ENCODE results near the gene NEB.

The NEB gene, protein sequence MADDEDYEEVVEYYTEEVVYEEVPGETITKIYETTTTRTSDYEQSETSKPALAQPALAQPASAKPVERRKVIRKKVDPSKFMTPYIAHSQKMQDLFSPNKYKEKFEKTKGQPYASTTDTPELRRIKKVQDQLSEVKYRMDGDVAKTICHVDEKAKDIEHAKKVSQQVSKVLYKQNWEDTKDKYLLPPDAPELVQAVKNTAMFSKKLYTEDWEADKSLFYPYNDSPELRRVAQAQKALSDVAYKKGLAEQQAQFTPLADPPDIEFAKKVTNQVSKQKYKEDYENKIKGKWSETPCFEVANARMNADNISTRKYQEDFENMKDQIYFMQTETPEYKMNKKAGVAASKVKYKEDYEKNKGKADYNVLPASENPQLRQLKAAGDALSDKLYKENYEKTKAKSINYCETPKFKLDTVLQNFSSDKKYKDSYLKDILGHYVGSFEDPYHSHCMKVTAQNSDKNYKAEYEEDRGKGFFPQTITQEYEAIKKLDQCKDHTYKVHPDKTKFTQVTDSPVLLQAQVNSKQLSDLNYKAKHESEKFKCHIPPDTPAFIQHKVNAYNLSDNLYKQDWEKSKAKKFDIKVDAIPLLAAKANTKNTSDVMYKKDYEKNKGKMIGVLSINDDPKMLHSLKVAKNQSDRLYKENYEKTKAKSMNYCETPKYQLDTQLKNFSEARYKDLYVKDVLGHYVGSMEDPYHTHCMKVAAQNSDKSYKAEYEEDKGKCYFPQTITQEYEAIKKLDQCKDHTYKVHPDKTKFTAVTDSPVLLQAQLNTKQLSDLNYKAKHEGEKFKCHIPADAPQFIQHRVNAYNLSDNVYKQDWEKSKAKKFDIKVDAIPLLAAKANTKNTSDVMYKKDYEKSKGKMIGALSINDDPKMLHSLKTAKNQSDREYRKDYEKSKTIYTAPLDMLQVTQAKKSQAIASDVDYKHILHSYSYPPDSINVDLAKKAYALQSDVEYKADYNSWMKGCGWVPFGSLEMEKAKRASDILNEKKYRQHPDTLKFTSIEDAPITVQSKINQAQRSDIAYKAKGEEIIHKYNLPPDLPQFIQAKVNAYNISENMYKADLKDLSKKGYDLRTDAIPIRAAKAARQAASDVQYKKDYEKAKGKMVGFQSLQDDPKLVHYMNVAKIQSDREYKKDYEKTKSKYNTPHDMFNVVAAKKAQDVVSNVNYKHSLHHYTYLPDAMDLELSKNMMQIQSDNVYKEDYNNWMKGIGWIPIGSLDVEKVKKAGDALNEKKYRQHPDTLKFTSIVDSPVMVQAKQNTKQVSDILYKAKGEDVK (N-terminal part only)

DNA sequence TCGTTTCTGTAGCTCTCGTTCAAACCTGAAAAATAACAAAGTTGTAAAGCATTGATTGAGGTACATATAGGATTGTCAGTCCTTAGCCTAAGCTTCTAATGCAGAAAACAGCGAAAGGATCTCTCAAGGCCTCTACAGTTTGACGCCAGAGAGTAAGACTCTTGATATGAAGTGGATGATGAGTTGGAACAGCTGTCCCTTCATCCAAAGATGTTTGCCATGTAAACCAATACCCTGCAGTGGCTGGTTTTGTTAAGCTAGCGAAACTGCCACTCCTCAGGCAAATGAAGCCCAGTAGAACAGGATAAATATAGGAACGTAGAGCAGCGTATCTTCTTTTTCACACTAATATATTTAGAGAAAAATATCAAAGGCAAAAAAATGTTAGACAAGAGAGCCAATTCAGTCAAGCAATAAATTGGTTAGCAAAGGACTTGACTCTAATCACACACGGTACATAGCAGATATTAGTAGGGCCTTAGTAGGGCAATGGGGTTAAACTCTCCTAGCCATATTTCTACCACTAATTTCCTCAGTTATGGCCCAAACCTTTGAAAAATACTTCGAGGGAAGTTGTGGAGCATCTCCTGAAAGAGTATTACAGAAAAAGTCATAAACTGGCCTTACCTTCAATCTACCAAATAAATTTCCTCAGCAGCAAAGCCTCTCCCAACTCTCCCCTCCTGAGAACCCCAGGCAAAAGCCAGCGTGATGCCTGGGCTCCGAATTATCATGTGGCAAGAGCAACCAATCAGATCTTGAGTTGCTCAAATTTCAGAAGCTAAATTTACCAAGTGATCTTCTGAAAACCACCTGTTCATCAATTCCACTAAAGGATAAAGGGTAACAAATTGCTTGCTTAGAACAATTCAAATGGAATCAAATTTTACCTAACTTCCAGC, at the start of gene NEB:
Gene NEB (minus strand): TSS at position 706 of the 902 bp plus-strand sequence. CDS start 1,320 bp downstream, outside the sequence.
- no peak for DNase-seq (ENCODE audit: low read depth in 2 of 3, low spot score in 2 of 3)

DNA sequence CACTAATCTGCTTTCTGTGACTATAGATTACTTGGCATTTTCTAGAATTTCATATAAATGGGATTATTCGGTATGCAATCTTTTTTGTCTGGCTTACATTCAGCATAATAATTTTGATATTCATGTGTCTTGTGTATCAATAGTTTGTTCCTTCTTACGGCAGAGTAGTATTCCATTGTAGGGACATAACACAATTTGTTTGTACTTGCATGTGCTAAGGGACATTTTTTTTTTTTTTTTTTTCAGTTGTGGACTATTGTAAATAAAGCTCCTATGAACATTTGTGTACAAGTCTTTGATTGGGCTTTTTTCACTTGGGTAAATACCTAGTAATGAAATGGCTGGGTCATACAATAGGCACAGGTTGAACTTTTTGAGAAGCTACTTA, 48.9 kb upstream of the NEB start:
- DNase-seq (ENCODE audit: low read depth in 2 of 3, low spot score in 2 of 3): no peak

DNA sequence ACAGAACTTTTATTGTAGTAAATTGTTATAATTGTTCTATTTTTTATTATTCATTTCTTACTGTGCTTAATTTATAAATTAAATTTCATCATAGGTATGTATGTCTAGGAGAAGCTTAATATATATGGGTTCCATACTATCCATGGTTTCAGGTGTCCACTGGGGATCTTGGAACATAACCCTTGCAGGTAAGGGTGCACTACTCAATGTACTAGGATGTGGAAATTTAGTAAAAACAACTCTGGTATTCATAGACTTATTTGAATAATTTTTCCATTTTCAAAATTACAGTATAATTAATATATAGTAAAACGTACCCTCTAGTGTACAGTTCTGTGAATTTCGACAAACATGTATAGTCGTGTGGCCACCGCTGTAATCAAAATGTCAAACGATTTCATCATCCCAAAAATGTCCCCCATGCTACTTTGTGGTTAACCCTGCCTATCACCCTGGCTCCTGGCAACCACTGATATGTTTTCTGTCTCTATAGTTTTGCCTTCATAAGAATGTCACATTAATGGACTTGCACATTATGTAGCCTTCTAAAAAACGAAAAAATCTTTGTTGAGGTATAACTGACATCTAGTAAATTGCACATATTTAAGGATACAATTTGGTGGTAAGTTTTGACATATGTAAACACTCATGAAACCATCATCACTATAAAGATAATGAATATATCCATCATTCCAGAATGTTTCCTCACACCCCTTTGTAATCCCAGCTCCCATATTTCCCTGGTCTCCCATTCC, 48.3 kb upstream of the NEB start:
- DNase-seq (ENCODE audit: low read depth in 2 of 3, low spot score in 2 of 3): no peak

DNA sequence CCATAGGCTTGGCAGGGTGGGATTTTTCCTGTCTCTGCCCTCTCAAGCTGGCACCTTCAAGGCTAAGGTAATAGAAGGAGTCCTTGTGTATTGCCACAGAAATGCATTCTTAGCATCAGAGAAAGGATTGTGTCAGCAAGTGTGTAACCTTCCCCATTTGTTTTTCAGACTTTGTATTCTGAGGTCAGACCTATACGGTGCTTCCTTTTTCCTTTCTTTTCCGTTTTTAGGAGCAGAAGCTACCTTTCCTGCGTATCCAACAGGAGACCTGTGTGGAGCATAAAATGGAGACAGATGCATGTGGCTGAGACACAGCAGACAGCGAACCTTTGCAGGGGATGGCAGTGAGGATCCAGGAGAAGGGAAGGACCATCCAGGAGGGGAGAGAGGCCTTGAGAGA, 47.4 kb upstream of the NEB start:
- no peak for DNase-seq (ENCODE audit: low read depth in 2 of 3, low spot score in 2 of 3)

DNA sequence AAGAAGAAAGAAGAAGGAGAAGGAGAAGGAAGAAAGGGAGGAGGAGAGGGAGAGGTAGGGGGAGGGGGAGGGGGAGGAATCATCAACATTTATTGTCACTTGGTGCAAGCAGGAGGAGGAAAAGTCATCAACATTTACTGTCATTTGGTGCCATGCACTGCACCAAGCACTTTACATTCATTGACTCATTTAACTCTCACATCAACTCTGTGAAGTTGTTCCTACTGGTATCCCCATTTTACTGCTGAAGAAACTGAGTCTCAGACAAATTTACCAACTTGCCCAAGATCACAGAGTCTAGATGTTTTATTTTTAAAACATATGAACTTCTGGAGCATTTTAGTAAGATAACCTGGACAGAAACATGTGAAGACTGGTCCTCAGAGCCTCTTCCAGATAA, 46.7 kb upstream of the NEB start:
- no peak for DNase-seq (ENCODE audit: low read depth in 2 of 3, low spot score in 2 of 3)

DNA sequence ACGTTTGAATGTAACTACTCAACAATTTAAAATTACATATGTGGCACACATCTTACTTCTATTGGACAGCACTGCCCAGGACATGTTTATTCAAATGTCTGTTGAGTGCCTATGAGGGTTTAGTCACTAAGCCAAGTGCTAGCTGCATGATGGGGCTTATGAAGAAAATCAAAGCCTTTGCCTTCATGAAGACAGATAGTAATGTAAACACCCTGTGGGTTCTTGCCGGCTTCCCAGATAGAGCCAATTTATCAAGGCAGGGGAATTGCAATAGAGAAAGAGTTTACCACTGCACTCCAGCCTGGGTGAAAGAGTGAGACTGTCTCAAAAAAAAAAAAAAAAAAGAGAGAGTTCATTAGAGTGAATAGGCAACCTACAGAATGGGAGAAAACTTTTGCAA, 43.7 kb upstream of the NEB start:
- DNase-seq (ENCODE audit: low read depth in 2 of 3, low spot score in 2 of 3): no peak

DNA sequence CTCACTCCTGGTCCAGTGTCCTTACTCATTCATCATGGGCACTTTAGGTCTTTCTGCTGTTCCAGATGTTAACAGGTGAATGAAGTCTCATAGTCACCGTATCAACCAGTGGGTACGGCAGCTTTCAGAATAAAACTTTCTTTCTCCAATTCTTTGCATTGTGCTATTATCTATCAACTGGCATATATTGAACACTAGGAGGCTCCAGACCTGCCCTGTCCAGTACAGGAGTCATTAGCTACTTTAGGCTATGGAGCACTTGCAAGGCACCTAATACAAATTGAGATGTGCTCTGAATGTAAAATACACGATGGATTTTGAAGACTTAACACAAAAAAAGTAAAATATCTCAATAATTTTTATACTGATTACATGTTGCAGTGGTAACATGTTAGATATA, 43.2 kb upstream of the NEB start:
- no peak for DNase-seq (ENCODE audit: low read depth in 2 of 3, low spot score in 2 of 3)

DNA sequence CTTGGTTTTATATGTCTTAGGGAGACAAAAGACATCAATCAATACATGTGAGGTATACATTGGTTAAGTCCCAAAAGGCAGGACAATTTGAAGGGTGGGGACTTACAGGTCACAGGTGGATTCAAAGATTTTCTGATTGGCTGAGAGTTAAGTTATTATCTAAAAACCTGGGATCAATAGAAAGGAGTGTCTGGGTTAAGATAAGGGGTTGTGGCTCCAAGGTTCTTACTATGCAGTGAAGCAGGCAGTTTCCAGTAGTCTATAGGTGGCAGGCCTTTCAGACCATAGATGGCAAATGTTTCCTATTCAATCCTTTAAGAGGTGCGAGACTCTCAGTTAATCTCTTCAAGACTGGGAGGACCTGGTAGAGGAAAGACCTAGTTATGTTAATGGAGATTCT, 42.1 kb upstream of the NEB start:
- no peak for DNase-seq (ENCODE audit: low read depth in 2 of 3, low spot score in 2 of 3)

DNA sequence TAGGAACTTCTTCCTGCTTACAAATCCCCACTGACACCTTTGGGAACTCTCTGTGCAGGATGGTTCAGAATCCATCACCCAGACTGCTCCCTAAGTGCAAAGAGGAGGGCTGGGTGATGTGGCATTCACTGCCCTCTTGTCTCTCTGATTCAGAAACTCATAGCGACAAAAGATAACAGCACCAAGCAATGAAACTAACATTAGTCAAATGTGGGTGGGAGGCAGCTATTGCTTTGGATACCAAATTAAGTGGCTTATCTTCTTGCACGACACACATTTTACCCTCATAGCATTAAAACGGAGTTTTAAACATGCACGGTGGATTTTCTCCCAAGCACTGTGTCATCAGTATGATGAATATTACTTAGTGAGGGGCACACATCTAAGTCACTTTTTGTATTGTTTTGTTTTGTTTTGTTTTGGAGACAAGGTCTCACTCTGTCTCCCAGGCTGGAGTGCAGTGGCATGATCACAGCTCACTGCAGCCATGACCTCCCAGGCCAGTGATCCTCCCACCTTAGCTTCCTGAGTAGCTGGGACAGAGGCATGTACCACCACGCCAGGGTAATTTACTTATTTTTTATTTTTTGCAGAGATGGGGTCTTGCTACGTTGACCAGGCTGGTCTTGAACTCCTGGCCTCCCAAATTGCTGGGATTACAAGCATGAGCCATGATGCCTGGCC, 40.9 kb upstream of the NEB start:
- no peak for DNase-seq (ENCODE audit: low read depth in 2 of 3, low spot score in 2 of 3)

DNA sequence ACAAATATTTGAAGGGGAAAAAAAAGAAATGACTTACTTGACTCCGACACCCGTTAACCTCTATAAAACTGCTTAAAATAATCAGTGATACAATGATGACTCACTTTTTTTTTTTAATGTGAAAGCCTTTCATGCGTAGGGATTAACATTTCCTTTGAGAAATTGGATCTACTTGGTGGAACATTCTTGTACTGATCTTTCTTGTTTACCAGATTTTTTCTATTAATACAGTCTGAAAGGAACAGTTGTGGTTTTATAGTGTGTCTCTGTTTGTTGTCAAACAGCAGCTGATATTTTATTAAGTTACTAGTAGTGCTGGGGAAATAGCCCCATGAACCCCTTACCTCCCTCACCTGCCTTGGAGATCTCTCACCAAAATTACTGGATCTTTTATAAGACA, 40.2 kb upstream of the NEB start:
- no peak for DNase-seq (ENCODE audit: low read depth in 2 of 3, low spot score in 2 of 3)

DNA sequence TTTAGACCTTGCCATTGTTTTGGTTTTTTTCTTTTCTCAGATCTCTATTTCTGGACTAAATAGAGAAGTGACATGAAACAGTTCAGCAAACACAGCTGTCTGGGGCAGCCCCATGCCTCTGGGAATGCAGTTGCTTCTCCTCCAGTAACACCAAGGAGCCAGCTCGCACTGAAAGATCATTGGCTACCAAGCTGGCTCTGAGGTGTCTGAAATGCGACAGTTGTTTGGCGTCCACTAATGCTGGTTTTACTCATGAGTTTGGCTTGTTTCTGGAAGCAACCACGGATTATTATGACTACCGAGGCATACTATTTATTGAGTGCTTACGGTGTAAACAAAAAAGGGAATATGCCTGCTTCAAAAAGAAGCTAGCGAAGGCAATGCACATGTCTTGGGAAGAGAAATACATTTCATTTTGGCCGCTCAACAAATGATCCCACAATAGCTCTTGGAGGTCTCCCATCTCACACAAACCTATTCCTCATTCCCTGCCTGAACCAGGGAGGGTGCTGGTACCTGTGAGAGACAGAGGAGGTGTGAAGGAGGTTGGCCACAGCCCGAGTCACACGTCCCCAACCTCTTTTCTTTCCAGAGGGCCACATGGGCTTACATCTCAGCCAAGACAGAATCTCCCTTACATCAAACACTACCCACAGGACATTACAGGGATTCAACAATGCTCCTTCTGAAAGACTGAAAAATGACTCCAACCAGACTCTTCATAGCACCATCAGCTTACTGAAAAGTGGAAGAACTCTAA, 37.5 kb upstream of the NEB start:
- no peak for DNase-seq (ENCODE audit: low read depth in 2 of 3, low spot score in 2 of 3)

DNA sequence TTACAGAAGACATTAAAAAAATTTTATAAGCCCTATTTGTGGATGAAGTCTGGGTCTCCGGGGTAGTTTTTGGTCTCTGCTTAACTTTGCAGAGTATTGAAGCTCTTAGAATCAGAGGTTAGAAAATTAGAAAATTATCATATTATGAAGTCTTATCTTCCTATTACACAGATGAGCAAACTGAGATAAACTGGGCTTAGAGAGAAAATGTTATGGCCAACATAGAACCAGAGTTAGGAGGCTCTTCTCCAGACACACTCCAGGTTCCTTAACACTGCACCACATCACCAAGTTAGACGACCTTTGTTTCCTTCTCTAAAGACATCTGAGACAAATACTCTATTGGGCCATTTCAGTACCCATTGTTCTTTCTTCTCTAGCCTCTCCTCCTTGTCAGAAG, 36.7 kb upstream of the NEB start:
- no peak for DNase-seq (ENCODE audit: low read depth in 2 of 3, low spot score in 2 of 3)

DNA sequence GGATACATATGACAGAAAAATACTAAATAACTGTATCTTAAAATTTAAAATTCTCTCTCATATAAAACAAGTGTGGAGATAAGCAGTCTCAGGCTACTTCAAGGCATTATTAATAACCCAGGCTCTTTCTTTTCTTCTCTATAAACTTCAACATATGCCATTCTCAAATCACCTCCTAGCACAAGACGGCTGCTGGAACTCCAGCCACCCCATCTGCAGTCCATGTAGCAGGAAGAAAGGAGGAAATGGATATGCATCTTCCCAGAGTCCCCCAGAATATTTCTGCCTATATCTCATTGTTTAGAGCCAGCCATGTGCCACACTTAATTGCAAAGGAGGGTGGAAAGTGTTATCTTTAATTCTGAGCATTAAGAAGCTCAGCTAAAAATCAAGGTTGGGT, 35.3 kb upstream of the NEB start:
- no peak for DNase-seq (ENCODE audit: low read depth in 2 of 3, low spot score in 2 of 3)

DNA sequence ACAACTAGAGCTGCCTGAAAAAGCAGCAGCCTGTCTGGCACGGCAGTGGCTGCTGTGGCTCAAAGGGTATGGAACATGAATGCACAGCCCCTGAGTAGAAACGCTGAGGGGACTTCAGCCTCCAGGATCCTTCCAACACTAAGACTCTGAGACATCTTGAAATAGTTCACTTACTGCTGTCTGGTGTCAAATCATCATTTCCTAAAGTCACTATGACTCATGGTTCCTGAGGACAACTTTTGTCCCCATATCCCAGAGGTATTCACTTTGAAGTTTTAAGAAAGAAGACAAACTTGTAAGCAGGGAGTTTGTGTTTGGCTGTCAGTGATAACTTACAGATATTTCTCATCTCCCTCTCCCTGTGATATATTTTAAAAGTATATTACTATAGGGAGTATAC, 33.3 kb upstream of the NEB start:
- no peak for DNase-seq (ENCODE audit: low read depth in 2 of 3, low spot score in 2 of 3)

DNA sequence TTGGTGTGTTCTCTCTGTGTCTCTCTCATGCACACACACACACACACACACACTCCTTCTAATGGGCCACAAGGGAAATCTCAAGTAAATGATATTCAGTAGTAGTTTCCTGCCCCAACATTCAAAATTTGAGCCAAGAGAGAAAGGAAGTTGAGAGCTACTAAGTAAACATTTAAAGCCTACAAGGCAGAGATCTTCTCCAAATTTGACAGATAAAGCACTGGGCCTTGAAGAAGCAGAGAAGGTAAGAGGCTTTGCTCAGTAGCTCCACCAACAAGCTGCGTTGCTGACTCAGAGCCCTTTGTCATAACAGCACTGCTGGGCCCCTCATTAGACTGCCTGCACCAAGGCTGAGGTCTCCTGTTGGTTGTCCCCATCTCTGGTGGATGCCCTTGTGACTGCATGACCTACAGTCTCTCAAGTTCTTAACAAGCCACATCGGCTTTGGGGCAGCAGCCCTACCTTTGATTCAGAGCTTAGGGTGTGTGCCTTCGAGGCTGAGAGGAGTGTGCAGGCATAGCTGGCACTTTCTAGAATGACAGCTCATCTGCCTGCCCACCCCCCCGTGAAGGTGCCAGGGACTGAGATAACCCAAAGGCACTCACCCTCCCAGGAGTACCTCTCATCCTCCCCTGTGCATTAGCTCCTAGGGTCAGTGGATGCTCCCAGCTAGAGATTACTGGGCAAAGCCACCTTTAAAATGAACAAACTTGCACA, 32.3 kb upstream of the NEB start:
- DNase-seq (ENCODE audit: low read depth in 2 of 3, low spot score in 2 of 3): no peak

DNA sequence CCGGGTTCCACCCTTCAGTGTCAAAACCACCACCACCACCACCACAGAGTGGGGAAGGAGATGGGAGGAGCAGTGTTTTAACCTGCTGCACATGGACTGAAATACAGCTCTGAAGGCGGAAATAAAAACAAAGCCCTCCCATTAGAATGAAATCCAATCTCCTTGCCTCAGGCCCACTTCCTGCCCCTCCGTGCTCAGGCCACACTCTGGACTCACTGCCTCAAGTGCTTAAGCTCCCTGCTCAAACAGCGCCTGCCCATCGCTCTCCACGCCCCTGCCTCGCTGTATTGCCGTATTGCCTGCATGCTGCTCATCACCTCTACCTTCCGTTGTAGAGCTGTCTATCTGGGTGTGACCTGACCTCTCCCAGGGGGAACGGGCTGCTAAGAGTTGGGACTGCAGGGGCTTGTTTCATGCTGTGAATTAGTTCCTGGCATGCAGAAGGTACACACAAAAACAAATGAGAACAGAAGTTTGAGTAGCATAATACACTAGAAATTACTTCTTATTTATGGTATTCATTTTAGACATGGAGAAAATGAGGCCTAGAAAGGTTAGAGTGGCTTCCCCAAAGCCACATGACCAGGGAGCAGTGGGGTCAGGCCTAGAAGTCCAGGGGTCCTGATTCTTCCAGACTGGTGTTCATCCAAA, 31.6 kb upstream of the NEB start:
- DNase-seq (ENCODE audit: low read depth in 2 of 3, low spot score in 2 of 3): no peak

DNA sequence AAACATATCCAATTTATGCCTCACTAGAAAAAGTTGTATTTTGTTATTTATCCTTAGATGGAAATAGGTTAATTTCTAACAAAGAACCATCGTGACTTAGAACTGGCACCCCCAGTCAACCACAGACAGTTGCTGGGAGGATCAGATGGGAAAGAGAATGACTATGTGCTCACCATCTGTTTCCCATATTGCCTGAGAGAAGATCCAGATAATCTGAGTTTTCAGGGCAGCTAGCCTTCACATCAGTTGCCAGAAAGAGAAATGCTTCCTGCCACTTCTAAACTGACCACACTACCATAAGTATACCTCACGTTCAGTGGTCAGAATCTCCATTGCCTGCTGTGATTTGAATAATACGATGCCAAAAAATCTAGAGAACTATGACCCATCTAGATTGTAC, 28.4 kb upstream of the NEB start:
- DNase-seq (ENCODE audit: low read depth in 2 of 3, low spot score in 2 of 3): no peak

Data from activated CD8-positive, alpha-beta memory T cell treated with anti-CD3 and anti-CD28 coated beads for 48 hours (primary cell).